ENCODE data around the gene EIF2AK3.
A peak's percentile ranks its signal among the peaks of the same experiment; 100 is the strongest.

Gene EIF2AK3

GRCh38 chr2:88537640-88538039, 89.6 kb downstream of the EIF2AK3 start:
- no peaks in the 10 kb centered on the region for H3K9me3 ChIP-seq
- in situ Hi-C loops (cut with MboI; ENCODE audit: low sequenced_read_pairs) = loop anchor here (10.0 kb wide), 1 partner anchor 53 kb away; no protein-coding TSS in a partner anchor
- no peak for DNase-seq (ENCODE audit: low spot score in 2 of 2)
- no peaks in the 10 kb centered on the region for H3K36me3 ChIP-seq (replicated peaks)
- H3K4me1 ChIP-seq = no peaks in the 10 kb centered on the region
- no peak overlapping the region for H3K4me3 ChIP-seq
- H3K27me3 ChIP-seq (ENCODE audit: low read depth) = no peaks in the 10 kb centered on the region

DNA sequence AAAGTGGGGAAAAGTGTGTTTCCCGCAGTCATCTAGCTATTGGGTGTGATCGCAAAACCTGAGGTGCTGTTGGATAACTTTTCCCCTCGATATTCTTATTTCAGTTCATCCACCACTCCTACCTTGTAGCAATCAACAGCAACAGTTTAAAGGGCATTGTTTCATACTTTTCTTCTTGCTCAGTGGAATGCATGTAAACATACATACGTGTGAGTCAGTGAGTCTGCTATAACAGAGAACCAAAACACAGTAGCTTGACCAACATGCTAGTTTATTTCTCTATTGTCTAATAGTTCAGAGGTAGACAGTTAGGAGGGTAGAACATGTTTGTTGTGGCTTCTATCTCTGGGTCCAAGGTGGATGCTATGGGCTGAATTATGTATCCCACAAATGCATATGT, 97.2 kb downstream of the EIF2AK3 start:
- Histone ChIP-seq H3K4me3 (no peak overlapping the region), H3K9me3 (no peaks in the 10 kb centered on the region), H3K4me1 (no peaks in the 10 kb centered on the region), H3K27me3 (ENCODE audit: low read depth) (no peaks in the 10 kb centered on the region; the same call in 1 of the 2 replicates), H3K36me3 (replicated peaks) (no peaks in the 10 kb centered on the region)
- in situ Hi-C loops (cut with MboI; ENCODE audit: low sequenced_read_pairs) = loop anchor here (10.0 kb wide), 1 partner anchor 45 kb away; no protein-coding TSS in a partner anchor
- no peak for DNase-seq (ENCODE audit: low spot score in 2 of 2)

DNA sequence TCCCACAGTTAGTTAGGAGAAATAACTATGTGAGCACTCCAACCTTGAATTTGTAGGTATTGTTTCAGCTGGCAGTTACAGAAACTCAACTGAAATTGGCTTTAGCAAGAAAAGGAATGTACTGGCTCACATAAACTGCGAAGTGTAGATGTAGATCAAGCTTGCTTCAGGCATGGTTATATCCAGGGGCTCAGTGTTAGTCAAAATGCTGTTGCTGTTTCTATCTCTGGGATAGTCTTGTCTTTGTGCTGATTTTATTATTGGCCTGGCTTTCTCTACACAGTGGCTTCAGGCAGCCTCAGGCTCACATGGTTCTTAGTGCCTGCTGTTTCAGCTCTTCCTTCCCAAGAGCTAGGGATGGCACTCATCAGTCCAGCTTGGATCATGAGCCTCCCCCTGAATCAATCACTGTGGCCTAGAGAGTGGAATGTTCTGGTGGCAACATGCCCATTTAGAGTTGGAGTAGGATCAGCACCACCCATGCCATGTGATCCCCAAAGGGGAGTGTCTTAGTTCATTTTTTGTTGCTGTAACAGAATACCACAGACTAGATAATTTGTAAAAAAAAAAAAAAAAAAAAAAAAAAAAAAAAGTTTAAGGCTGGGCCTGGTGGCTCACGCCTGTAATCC, 105.7 kb downstream of the EIF2AK3 start:
- in situ Hi-C loops (cut with MboI; ENCODE audit: low sequenced_read_pairs) = no loop called here
- H3K4me1 ChIP-seq = no peaks in the 10 kb centered on the region
- no peaks in the 10 kb centered on the region for H3K36me3 ChIP-seq (replicated peaks)
- no peaks in the 10 kb centered on the region for H3K9me3 ChIP-seq
- no peak overlapping the region for H3K4me3 ChIP-seq
- H3K27me3 ChIP-seq (ENCODE audit: low read depth) = no peaks in the 10 kb centered on the region; the same call in 1 of the 2 replicates
- DNase-seq (ENCODE audit: low spot score in 2 of 2) = no peak

- H3K27me3 ChIP-seq (ENCODE audit: low read depth) = no peaks in the 10 kb centered on the region; the same call in 1 of the 2 replicates
These were observed 109.5 kb downstream of the EIF2AK3 start for GRCh38 chr2:88517759-88518201.

More at GRCh38 chr2:88517759-88518201, 109.5 kb downstream of the EIF2AK3 start:
- Histone ChIP-seq H3K36me3 (replicated peaks) (no peaks in the 10 kb centered on the region), H3K4me3 (no peak overlapping the region), H3K4me1 (no peaks in the 10 kb centered on the region), H3K9me3 (no peaks in the 10 kb centered on the region)
- in situ Hi-C loops (cut with MboI; ENCODE audit: low sequenced_read_pairs) = no loop called here
- DNase-seq (ENCODE audit: low spot score in 2 of 2) = peak; percentile 45 to 56

All from HAP-1 (cell line).